IMR-90 (cell line): ENCODE data around the gene CALHM3. TPM values are rescaled to one million over a fixed set of nuclear protein-coding genes. Genes with fewer than 3 reads are reported as not detected.
A peak's percentile ranks its signal among the peaks of the same experiment; 100 is the strongest.

ENCODE experiments used
- ATAC-seq: fragments of 200-7000 bp; cut with Tn5 transposase; 2 replicates; pipeline ENCODE4 v1.9.1; 2020; ENCODE audit warnings: low read depth, mild to moderate bottlenecking, moderate library complexity
- BruUV-seq: library from RNA; stranded (reverse); fragments of 400-500 nt; replicated peaks from 2 replicates; lab custom pipeline; 2021; lab: Mats Ljungman, UMichigan
- CTCF ChIA-PET: fragments of 300-600 bp; formaldehyde crosslinking; extraction: SDS; loops from one replicate; lab custom pipeline; 2021; ENCODE audit warnings: antibody characterized with exemption; lab: Yijun Ruan, JAX
- POLR2A ChIA-PET: fragments of 300-600 bp; sonication (Branson Sonifier 250); formaldehyde crosslinking; loops from one replicate; lab custom pipeline; 2022; ENCODE audit warnings: antibody characterized with exemption; ENCODE audit not compliant: unreplicated experiment; lab: Charles Lee
- DNase-seq: peaks from one replicate; pipeline ENCODE4 v3.0.0; 2013
- H2AFZ ChIP-seq: replicated peaks from 2 replicates; pipeline ENCODE3; 2013; ENCODE audit warnings: low read length, mild to moderate bottlenecking; ENCODE audit not compliant: poor library complexity
- H2AK5ac ChIP-seq: 2 replicates; pipeline ENCODE4 v1.6.1; 2013; ENCODE audit warnings: low read depth, low read length, inconsistent platforms
- H2AK9ac ChIP-seq: replicated peaks from 2 replicates; pipeline ENCODE3; 2013; ENCODE audit warnings: mild to moderate bottlenecking, low read depth, low read length, moderate library complexity; ENCODE audit not compliant: poor library complexity
- H2BK120ac ChIP-seq: 2 replicates; pipeline ENCODE4 v1.6.1; 2013; ENCODE audit warnings: low read depth, low read length, inconsistent platforms
- H2BK15ac ChIP-seq: 3 replicates; pipeline ENCODE4 v1.6.1; 2013; ENCODE audit warnings: low read depth, low read length, inconsistent platforms
- H2BK20ac ChIP-seq: 2 replicates; pipeline ENCODE4 v1.6.1; 2013; ENCODE audit warnings: low read depth, mild to moderate bottlenecking, inconsistent platforms, low read length, moderate library complexity
- H2BK5ac ChIP-seq: 2 replicates; pipeline ENCODE4 v1.6.1; 2013; ENCODE audit warnings: mild to moderate bottlenecking, low read depth, low read length, inconsistent platforms; ENCODE audit not compliant: poor library complexity, severe bottlenecking
- H3K14ac ChIP-seq: replicated peaks from 2 replicates; pipeline ENCODE4 v1.6.1; 2013; ENCODE audit warnings: low read depth, low read length, inconsistent platforms
- H3K18ac ChIP-seq: 2 replicates; pipeline ENCODE4 v1.6.1; 2013; ENCODE audit warnings: low read depth, low read length, control low read depth
- H3K23ac ChIP-seq: 2 replicates; pipeline ENCODE4 v1.6.1; 2013; ENCODE audit warnings: low read depth, low read length, inconsistent platforms
- H3K27ac ChIP-seq: 2 replicates; pipeline ENCODE4 v1.5.1; 2013; ENCODE audit warnings: mild to moderate bottlenecking, control low read depth, low read length; ENCODE audit not compliant: insufficient read depth
- H3K27me3 ChIP-seq: 2 replicates; pipeline ENCODE4 v1.6.1; 2013; ENCODE audit warnings: low read length; ENCODE audit not compliant: control insufficient read depth, insufficient read depth
- H3K36me3 ChIP-seq: 2 replicates; pipeline ENCODE4 v1.6.1; 2013; ENCODE audit warnings: low read length, mixed read lengths; ENCODE audit not compliant: control insufficient read depth, insufficient read depth
- H3K4ac ChIP-seq: 2 replicates; pipeline ENCODE4 v1.6.1; 2013; ENCODE audit warnings: low read depth, low read length, inconsistent platforms
- H3K4me1 ChIP-seq: 2 replicates; pipeline ENCODE4 v1.6.1; 2013; ENCODE audit warnings: low read length, mixed read lengths; ENCODE audit not compliant: control insufficient read depth, insufficient read depth
- H3K4me2 ChIP-seq: 2 replicates; pipeline ENCODE4 v1.6.1; 2013; ENCODE audit warnings: low read depth, mild to moderate bottlenecking, control low read depth, low read length, moderate library complexity
- H3K4me3 ChIP-seq: 2 replicates; pipeline ENCODE4 v1.5.1; 2013; ENCODE audit warnings: low read depth, mild to moderate bottlenecking, control low read depth, low read length, moderate library complexity; ENCODE audit not compliant: insufficient read depth
- H3K56ac ChIP-seq: 2 replicates; pipeline ENCODE4 v1.6.1; 2013; ENCODE audit warnings: low read length, inconsistent platforms; ENCODE audit not compliant: insufficient read depth; ENCODE audit errors: extremely low read depth
- H3K79me1 ChIP-seq, 2 experiments: 2 replicates each; pipeline ENCODE4 v1.6.1; 2013; ENCODE audit warnings: low read length in 2 of 2, inconsistent platforms in 1 of 2, low read depth in 1 of 2
- H3K9ac ChIP-seq: 2 replicates; pipeline ENCODE4 v1.6.1; 2013; ENCODE audit warnings: low read depth, low read length, control low read depth
- H3K9me1 ChIP-seq: 2 replicates; pipeline ENCODE4 v1.6.1; 2013; ENCODE audit warnings: low read length, inconsistent platforms; ENCODE audit not compliant: insufficient read depth
- H3K9me3 ChIP-seq: 2 replicates; pipeline ENCODE4 v1.6.1; 2013; ENCODE audit warnings: low read length; ENCODE audit not compliant: control insufficient read depth, insufficient read depth
- H4K20me1 ChIP-seq: 2 replicates; pipeline ENCODE4 v1.6.1; 2013; ENCODE audit warnings: low read length, inconsistent platforms; ENCODE audit not compliant: insufficient read depth
- H4K5ac ChIP-seq: 2 replicates; pipeline ENCODE4 v1.6.1; 2013; ENCODE audit warnings: mild to moderate bottlenecking, low read depth, low read length, control low read depth
- H4K8ac ChIP-seq, 2 experiments: 2 replicates each; pipeline ENCODE4 v1.6.1; 2013; ENCODE audit warnings: low read depth in 2 of 2, low read length in 2 of 2, control low read depth in 1 of 2, inconsistent platforms in 1 of 2
- H4K91ac ChIP-seq: 2 replicates; pipeline ENCODE4 v1.6.1; 2013; ENCODE audit warnings: low read depth, low read length, inconsistent platforms; ENCODE audit not compliant: insufficient read depth
- BHLHE40 ChIP-seq: fragments of 150-350 bp; IDR thresholded peaks from 2 replicates; pipeline ENCODE4 v1.6.1; 2016; ENCODE audit warnings: mild to moderate bottlenecking, low read depth, low read length
- CEBPB ChIP-seq: IDR thresholded peaks from 2 replicates; pipeline ENCODE4 v1.6.1; 2012; ENCODE audit warnings: low read depth, low read length, improper control_type of control experiment
- CTCF ChIP-seq: conservative IDR thresholded peaks from 2 replicates; pipeline ENCODE4 v1.5.1; 2012; ENCODE audit warnings: mild to moderate bottlenecking, low read depth, low read length, improper control_type of control experiment
- ELK1 ChIP-seq: fragments of 150-350 bp; IDR thresholded peaks from 2 replicates; pipeline ENCODE4 v1.6.1; 2016; ENCODE audit warnings: low read depth, mild to moderate bottlenecking, low read length, moderate library complexity, borderline replicate concordance
- FOS ChIP-seq: fragments of 150-350 bp; IDR thresholded peaks from 2 replicates; pipeline ENCODE4 v1.6.1; 2016; ENCODE audit warnings: low read depth, low read length
- MAFK ChIP-seq: IDR thresholded peaks from 2 replicates; pipeline ENCODE4 v1.6.1; 2012; ENCODE audit warnings: low read depth, low read length, improper control_type of control experiment
- MAZ ChIP-seq: IDR thresholded peaks from 2 replicates; pipeline ENCODE4 v1.6.1; 2012; ENCODE audit warnings: low read depth, mild to moderate bottlenecking, low read length, improper control_type of control experiment, moderate library complexity, borderline replicate concordance
- MXI1 ChIP-seq: IDR thresholded peaks from 2 replicates; pipeline ENCODE4 v1.6.1; 2012; ENCODE audit warnings: low read depth, mild to moderate bottlenecking, low read length, moderate library complexity, borderline replicate concordance
- NFE2L2 ChIP-seq: fragments of 150-350 bp; IDR thresholded peaks from 2 replicates; pipeline ENCODE4 v1.6.1; 2016; ENCODE audit warnings: low read depth, mild to moderate bottlenecking, low read length
- POLR2A ChIP-seq: IDR thresholded peaks from 2 replicates; pipeline ENCODE4 v1.6.1; 2012; ENCODE audit warnings: mild to moderate bottlenecking, low read depth, low read length
- RAD21 ChIP-seq: IDR thresholded peaks from 2 replicates; pipeline ENCODE4 v1.6.1; 2012; ENCODE audit warnings: low read length, improper control_type of control experiment
- RFX5 ChIP-seq: IDR thresholded peaks from 2 replicates; pipeline ENCODE4 v1.8.0; 2012; ENCODE audit warnings: low read depth, mild to moderate bottlenecking, low read length, moderate library complexity
- SMC3 ChIP-seq: fragments of 150-350 bp; IDR thresholded peaks from 2 replicates; pipeline ENCODE4 v1.6.1; 2016; ENCODE audit warnings: low read depth, mild to moderate bottlenecking, antibody characterized with exemption, low read length, moderate library complexity
- WGBS, 2 experiments: methylation state at CpG; one replicate each; pipeline versions ENCODE4 v1.1.5 to v1.1.7; 2013; ENCODE audit warnings: missing lambda C conversion rate in 2 of 2; ENCODE audit not compliant: insufficient read length in 1 of 2; ENCODE audit errors: extremely low coverage in 2 of 2; 5-methylcytosine and 5-hydroxymethylcytosine counted together
- dilution Hi-C: fragments of 300-500 bp; cut with HindIII; formaldehyde crosslinking; loops from one replicate; pipeline ENCODE4 v1.14.3; 2018; ENCODE audit warnings: low sequenced_read_pairs; ENCODE audit not compliant: unreplicated experiment
- in situ Hi-C: fragments of 300-500 bp; cut with MboI; formaldehyde crosslinking; loops from 3 replicates; pipeline ENCODE4 v1.14.3; 2019; ENCODE audit warnings: low sequenced_read_pairs, inconsistent platforms, mixed read lengths
- intact Hi-C: fragments of 100-400 bp; cut with micrococcal nuclease; formaldehyde crosslinking; loops from 2 replicates; pipeline ENCODE4 v1.10.0; 2022
- polyA plus RNA-seq, 3 experiments: library from polyadenylated mRNA; depleted of rRNA; stranded (reverse); fragments of >200 nt; gene quantifications; 2 replicates each; pipeline ENCODE4 v1.2.3, GENCODE V29; 2012; ENCODE audit warnings: low replicate concordance in 1 of 3
- total RNA-seq: library from RNA; depleted of rRNA; stranded (reverse); fragments of >200 nt; gene quantifications from 2 replicates; pipeline ENCODE4 v1.2.3, GENCODE V29; 2012

CALHM3 gene
- total and polyA plus RNA-seq, 2 of the 4 experiments (the other 2 are of a cell fraction): not detected

- no peaks in the 10 kb centered on the region for H4K20me1 ChIP-seq
- CTCF ChIA-PET: no interaction called here
- H2BK15ac ChIP-seq: no peak overlapping the region
- TF ChIP-seq POLR2A (no peak), RFX5 (no peak), BHLHE40 (no peak), RAD21 (peak; percentile 48), NFE2L2 (no peak), FOS (no peak), MXI1 (no peak), CTCF (peak; percentile 59), ELK1 (no peak), CEBPB (no peak), SMC3 (peak; percentile 55), MAZ (no peak), MAFK (no peak)
- no peak overlapping the region for H4K91ac ChIP-seq
- WGBS, 2 experiments: 90% methylated on average over 2 of the region's 12 CpGs; no CpG with 5 or more reads in 1 of the 2 experiments
- POLR2A ChIA-PET: no interaction called here
- ATAC-seq (peak; percentile 76), DNase-seq (peak; percentile 69)
- peak overlapping the region; percentile 59 for H2AFZ ChIP-seq
- intact Hi-C loops: loop anchor here (10.0 kb wide), 1 partner anchor 647 kb away; the partner anchor contains the start of gene CYP17A1
- no peak overlapping the region for H3K23ac ChIP-seq
- no peaks in the 10 kb centered on the region; the same call in 1 of the 2 replicates for H3K4me1 ChIP-seq
- no peaks in the 10 kb centered on the region for H3K79me1 ChIP-seq
- dilution Hi-C loops: no loop called here
- H3K27ac ChIP-seq: no peak overlapping the region
- no peak overlapping the region for H2BK20ac ChIP-seq
- H2BK120ac ChIP-seq: no peak overlapping the region
- peaks cover 23% of the 10 kb centered on the region for H3K27me3 ChIP-seq
- no peak overlapping the region for H2AK9ac ChIP-seq
- no peak overlapping the region for H4K8ac ChIP-seq
- H3K9ac ChIP-seq: no peak overlapping the region
- no peak overlapping the region for H4K5ac ChIP-seq
- H3K18ac ChIP-seq: no peak overlapping the region
- H2BK5ac ChIP-seq: no peak overlapping the region
- H2AK5ac ChIP-seq: no peak overlapping the region
- BruUV-seq: no TSS peak
- no peak overlapping the region for H3K14ac ChIP-seq
- no peak overlapping the region for H3K4ac ChIP-seq
- no peaks in the 10 kb centered on the region for H3K36me3 ChIP-seq
- H3K9me3 ChIP-seq: no peaks in the 10 kb centered on the region
- no peak overlapping the region for H3K4me2 ChIP-seq
- in situ Hi-C loops: no loop called here
- H3K56ac ChIP-seq: no peak overlapping the region
- peaks cover 4% of the 10 kb centered on the region; the same call in 1 of the 2 replicates for H3K9me1 ChIP-seq
- H3K4me3 ChIP-seq: no peak overlapping the region
These were observed 3.0 kb upstream of the CALHM3 start for GRCh38 chr10:103481974-103482531.
